ENCODE data around the gene CCT8. TPM values are rescaled to one million over a fixed set of nuclear protein-coding genes. Genes with fewer than 3 reads are reported as not detected.

The CCT8 gene
- polyA plus RNA-seq, 3 donors: 71.9 to 173 (median 169) TPM

DNA sequence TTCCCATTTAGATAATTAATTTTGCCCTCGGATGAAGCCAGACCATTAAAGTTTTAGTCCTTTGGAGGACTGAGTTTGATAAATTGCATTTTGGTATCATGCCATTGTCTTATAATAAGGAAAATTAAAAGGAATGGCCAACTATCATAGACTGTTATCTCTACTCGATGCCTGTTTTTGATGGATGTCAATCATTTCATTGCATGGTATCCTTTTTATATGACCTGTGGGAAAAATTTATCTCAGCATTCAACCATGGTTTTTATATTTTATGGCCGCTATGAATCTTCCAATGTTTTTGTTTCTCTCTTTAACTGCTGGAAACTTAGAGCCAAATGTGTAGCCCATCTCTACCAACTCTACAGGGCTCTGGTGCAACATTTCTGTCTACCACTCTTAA lies 9.9 kb upstream of the CCT8 start:
- H3K4me3 Mint-ChIP-seq: no peak overlapping the region

DNA sequence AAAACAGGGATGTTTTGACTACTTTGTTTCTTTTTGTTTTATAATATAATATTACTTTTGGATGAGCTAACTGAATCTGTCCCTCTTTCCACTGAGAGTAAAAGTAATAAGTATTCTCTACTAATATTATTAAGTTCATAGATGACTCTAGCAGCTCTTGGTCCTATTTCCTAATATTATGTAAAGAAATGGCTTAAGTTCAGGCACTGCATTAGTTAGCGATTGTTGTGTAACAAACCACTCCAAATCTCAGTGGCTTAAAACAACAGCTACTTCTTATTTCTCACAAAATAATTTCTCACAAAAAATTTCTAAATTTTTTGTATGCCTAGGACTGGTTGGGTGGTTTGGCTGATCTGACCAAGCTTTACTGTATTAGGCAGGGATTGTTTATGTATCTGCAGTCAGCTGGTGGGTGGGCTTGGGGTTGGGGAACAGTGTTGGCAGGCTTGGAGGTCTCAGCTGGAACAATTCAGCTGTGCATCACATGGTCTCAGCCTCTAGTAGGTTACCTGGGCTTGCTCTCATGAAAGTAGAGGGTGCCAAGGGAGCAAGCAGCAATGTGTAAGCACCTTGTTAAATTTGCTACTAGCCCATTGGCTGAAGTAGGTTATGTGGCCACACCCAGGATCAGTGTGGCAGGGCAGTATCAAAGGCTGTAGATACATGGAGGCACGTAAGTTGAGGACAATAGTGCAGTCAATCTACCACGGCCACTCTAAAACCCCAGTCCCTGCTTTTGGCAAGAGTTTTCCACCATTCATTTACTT lies 8.8 kb upstream of the CCT8 start:
- DNase-seq: peak in 1 of 3 donors; percentile 50
- H3K9me3 Mint-ChIP-seq: peaks cover 0 to 2% (median 0%) of the 10 kb centered on the region in 7 donors
- H3K4me2 ChIP-seq (replicated peaks; ENCODE audit: extremely low read depth, low read length, poor library complexity, severe bottlenecking): no peak overlapping the region
- H3K4me1 ChIP-seq (ENCODE audit: control insufficient read depth in 1 of 2, insufficient read depth in 2 of 2, low read length in 2 of 2): peaks cover 56 to 57% of the 10 kb centered on the region in 2 donors
- H3K9ac ChIP-seq (ENCODE audit: insufficient read depth, low read length, poor library complexity, severe bottlenecking): no peak overlapping the region
- no peaks in the 10 kb centered on the region for H3K79me2 ChIP-seq (ENCODE audit: insufficient read depth, low read length)
- H3K27ac ChIP-seq (ENCODE audit: low read depth in 1 of 2, low read length in 2 of 2): peak overlapping the region; percentile 64 to 75
- intact Hi-C loops (cut with micrococcal nuclease): no loop called here
- H3K4me1 Mint-ChIP-seq: peaks cover 54% of the 10 kb centered on the region
- no peaks in the 10 kb centered on the region for H3K27me3 Mint-ChIP-seq (ENCODE audit: low read depth in 3 of 3)
- no CpG with 5 or more reads among the region's 3 CpGs for WGBS (ENCODE audit: insufficient coverage)
- no peaks in the 10 kb centered on the region for H3K36me3 ChIP-seq (replicated peaks in 1 of 2; ENCODE audit: control insufficient read depth in 1 of 2, insufficient read depth in 2 of 2, low read length in 2 of 2)
- peak overlapping the region; percentile 79 to 94 (median 86) for H3K27ac Mint-ChIP-seq
- peak overlapping the region; percentile 7 for H2AFZ ChIP-seq (ENCODE audit: insufficient read depth, low read depth, low read length, poor library complexity, severe bottlenecking)
- TF ChIP-seq, protein P1, sequence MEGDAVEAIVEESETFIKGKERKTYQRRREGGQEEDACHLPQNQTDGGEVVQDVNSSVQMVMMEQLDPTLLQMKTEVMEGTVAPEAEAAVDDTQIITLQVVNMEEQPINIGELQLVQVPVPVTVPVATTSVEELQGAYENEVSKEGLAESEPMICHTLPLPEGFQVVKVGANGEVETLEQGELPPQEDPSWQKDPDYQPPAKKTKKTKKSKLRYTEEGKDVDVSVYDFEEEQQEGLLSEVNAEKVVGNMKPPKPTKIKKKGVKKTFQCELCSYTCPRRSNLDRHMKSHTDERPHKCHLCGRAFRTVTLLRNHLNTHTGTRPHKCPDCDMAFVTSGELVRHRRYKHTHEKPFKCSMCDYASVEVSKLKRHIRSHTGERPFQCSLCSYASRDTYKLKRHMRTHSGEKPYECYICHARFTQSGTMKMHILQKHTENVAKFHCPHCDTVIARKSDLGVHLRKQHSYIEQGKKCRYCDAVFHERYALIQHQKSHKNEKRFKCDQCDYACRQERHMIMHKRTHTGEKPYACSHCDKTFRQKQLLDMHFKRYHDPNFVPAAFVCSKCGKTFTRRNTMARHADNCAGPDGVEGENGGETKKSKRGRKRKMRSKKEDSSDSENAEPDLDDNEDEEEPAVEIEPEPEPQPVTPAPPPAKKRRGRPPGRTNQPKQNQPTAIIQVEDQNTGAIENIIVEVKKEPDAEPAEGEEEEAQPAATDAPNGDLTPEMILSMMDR (IDR thresholded peaks at IDR 0.05): no peak
- H3K36me3 Mint-ChIP-seq: peaks cover 0 to 2% of the 10 kb centered on the region in 2 donors
- H3K9me3 ChIP-seq (replicated peaks in 1 of 2; ENCODE audit: control insufficient read depth in 1 of 2, insufficient read depth in 1 of 2, low read length in 2 of 2): no peaks in the 10 kb centered on the region
- no peaks in the 10 kb centered on the region for H4K20me1 ChIP-seq (ENCODE audit: insufficient read depth, low read length)
- H3K27me3 ChIP-seq (ENCODE audit: control insufficient read depth in 2 of 2, insufficient read depth in 2 of 2, low read length in 2 of 2): no peaks in the 10 kb centered on the region
- no peak overlapping the region for H3K4me3 Mint-ChIP-seq
- peak overlapping the region in 1 of 3 experiments; percentile 15 for H3K4me3 ChIP-seq (replicated peaks in 1 of 3; ENCODE audit: low read depth in 2 of 3, low read length in 3 of 3)

More for the DNA sequence above, 9.9 kb upstream of the CCT8 start:
- H3K36me3 ChIP-seq (replicated peaks in 1 of 2; ENCODE audit: control insufficient read depth in 1 of 2, insufficient read depth in 2 of 2, low read length in 2 of 2): no peaks in the 10 kb centered on the region
- H3K27ac ChIP-seq (ENCODE audit: low read depth in 1 of 2, low read length in 2 of 2): no peak overlapping the region
- no CpG with 5 or more reads among the region's 3 CpGs for WGBS (ENCODE audit: insufficient coverage)
- H4K20me1 ChIP-seq (ENCODE audit: insufficient read depth, low read length): no peaks in the 10 kb centered on the region
- no peaks in the 10 kb centered on the region for H3K9me3 ChIP-seq (replicated peaks in 1 of 2; ENCODE audit: control insufficient read depth in 1 of 2, insufficient read depth in 1 of 2, low read length in 2 of 2)
- peaks cover 46% of the 10 kb centered on the region for H3K4me1 Mint-ChIP-seq
- no peak overlapping the region for H3K4me3 ChIP-seq (replicated peaks in 1 of 3; ENCODE audit: low read depth in 2 of 3, low read length in 3 of 3)
- no peaks in the 10 kb centered on the region for H3K27me3 ChIP-seq (ENCODE audit: control insufficient read depth in 2 of 2, insufficient read depth in 2 of 2, low read length in 2 of 2)
- no peak overlapping the region for H3K4me2 ChIP-seq (replicated peaks; ENCODE audit: extremely low read depth, low read length, poor library complexity, severe bottlenecking)
- no peak overlapping the region for H2AFZ ChIP-seq (ENCODE audit: insufficient read depth, low read depth, low read length, poor library complexity, severe bottlenecking)
- H3K27ac Mint-ChIP-seq: peak overlapping the region in 1 of 7 donors; percentile 3
- peaks cover 0 to 2% (median 0%) of the 10 kb centered on the region in 7 donors for H3K9me3 Mint-ChIP-seq
- H3K36me3 Mint-ChIP-seq: peaks cover 0 to 2% of the 10 kb centered on the region in 2 donors
- no peak overlapping the region for H3K9ac ChIP-seq (ENCODE audit: insufficient read depth, low read length, poor library complexity, severe bottlenecking)
- no peaks in the 10 kb centered on the region for H3K27me3 Mint-ChIP-seq (ENCODE audit: low read depth in 3 of 3)
- TF ChIP-seq, protein P1 (IDR thresholded peaks at IDR 0.05): no peak
- peaks cover 46 to 48% of the 10 kb centered on the region in 2 donors for H3K4me1 ChIP-seq (ENCODE audit: control insufficient read depth in 1 of 2, insufficient read depth in 2 of 2, low read length in 2 of 2)
- H3K79me2 ChIP-seq (ENCODE audit: insufficient read depth, low read length): no peaks in the 10 kb centered on the region
- intact Hi-C loops (cut with micrococcal nuclease): no loop called here
- no peak for DNase-seq
